ENCODE results near the gene RPP25L.

Gene RPP25L

GRCh38 chr9:34656992-34657391, 45.1 kb upstream of the RPP25L start:
- DNase-seq (ENCODE audit: low read depth in 1 of 2, low spot score in 1 of 2), result no peak
- H3K27me3 ChIP-seq (ENCODE audit: insufficient read depth, poor library complexity, severe bottlenecking), result no peaks in the 10 kb centered on the region
- no peak overlapping the region for H3K27ac ChIP-seq (replicated peaks)
- TF ChIP-seq POLR2AphosphoS5 (IDR thresholded peaks at IDR 0.05; ENCODE audit: low read depth), result no peak
- no peak for TF ChIP-seq GABPA (IDR thresholded peaks at IDR 0.05; ENCODE audit: low read depth)
- TF ChIP-seq SPI1 (IDR thresholded peaks at IDR 0.05; ENCODE audit: borderline replicate concordance, low read depth), result no peak
- TF ChIP-seq REST (IDR thresholded peaks at IDR 0.05; ENCODE audit: insufficient replicate concordance, low read depth), result no peak
- no peak for TF ChIP-seq CTCF (IDR thresholded peaks at IDR 0.05; ENCODE audit: insufficient read depth, low read length)
- H3K4me3 ChIP-seq (replicated peaks; ENCODE audit: insufficient read depth, low read length), result no peak overlapping the region

DNA sequence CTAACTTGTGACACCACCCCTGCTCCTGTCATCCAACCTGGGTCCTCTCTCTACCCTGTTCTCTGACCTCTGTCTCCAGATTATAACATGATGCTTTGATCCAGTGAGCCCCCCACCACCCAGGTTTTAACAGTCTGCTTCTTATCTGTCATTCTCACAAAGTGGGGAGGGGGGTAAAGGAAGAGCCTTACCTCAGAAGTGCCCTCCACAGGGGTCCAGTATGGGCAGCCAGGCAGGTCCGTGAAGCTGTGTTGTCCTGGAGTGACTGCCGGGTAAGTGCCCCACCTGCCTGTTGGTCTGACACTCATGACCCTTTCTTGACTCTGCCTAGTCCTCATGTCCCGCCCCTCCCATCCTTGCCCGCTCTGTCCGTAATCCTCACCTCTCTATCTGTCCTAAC, 43.5 kb upstream of the RPP25L start:
- no peak overlapping the region for H3K4me3 ChIP-seq (replicated peaks; ENCODE audit: insufficient read depth, low read length)
- no peak overlapping the region for H3K27ac ChIP-seq (replicated peaks)
- TF ChIP-seq GABPA (IDR thresholded peaks at IDR 0.05; ENCODE audit: low read depth), result no peak
- TF ChIP-seq REST (IDR thresholded peaks at IDR 0.05; ENCODE audit: insufficient replicate concordance, low read depth), result no peak
- TF ChIP-seq CTCF (IDR thresholded peaks at IDR 0.05; ENCODE audit: insufficient read depth, low read length), result no peak
- no peak for TF ChIP-seq POLR2AphosphoS5 (IDR thresholded peaks at IDR 0.05; ENCODE audit: low read depth)
- no peak for TF ChIP-seq SPI1 (IDR thresholded peaks at IDR 0.05; ENCODE audit: borderline replicate concordance, low read depth)
- H3K27me3 ChIP-seq (ENCODE audit: insufficient read depth, poor library complexity, severe bottlenecking), result no peaks in the 10 kb centered on the region
- DNase-seq (ENCODE audit: low read depth in 1 of 2, low spot score in 1 of 2), result no peak

GRCh38 chr9:34654323-34655051, 42.6 kb upstream of the RPP25L start:
- DNase-seq (ENCODE audit: low read depth in 1 of 2, low spot score in 1 of 2), result no peak
- no peak overlapping the region for H3K4me3 ChIP-seq (replicated peaks; ENCODE audit: insufficient read depth, low read length)
- no peaks in the 10 kb centered on the region for H3K27me3 ChIP-seq (ENCODE audit: insufficient read depth, poor library complexity, severe bottlenecking)
- TF ChIP-seq SPI1 (IDR thresholded peaks at IDR 0.05; ENCODE audit: borderline replicate concordance, low read depth) (no peak), CTCF (IDR thresholded peaks at IDR 0.05; ENCODE audit: insufficient read depth, low read length) (no peak), POLR2AphosphoS5 (IDR thresholded peaks at IDR 0.05; ENCODE audit: low read depth) (no peak), REST (IDR thresholded peaks at IDR 0.05; ENCODE audit: insufficient replicate concordance, low read depth) (no peak), GABPA (IDR thresholded peaks at IDR 0.05; ENCODE audit: low read depth) (no peak)
- no peak overlapping the region for H3K27ac ChIP-seq (replicated peaks)
